ENCODE results near the gene HENMT1. TPM values are rescaled to one million over a fixed set of nuclear protein-coding genes. Genes with fewer than 3 reads are reported as not detected.
"Not testable (repeated sequence)": the region's sequence is repeated elsewhere in the genome, so short reads cannot be mapped to it uniquely, and the experiment has no call there.

The HENMT1 gene
- total RNA-seq (28.3 TPM), polyA plus RNA-seq (21.7 TPM)
- long read RNA-seq, donor 1: 0 reads
- long read RNA-seq, donor 2, transcript HENMT1-202 (8 exons, 1,874 nt): major isoform, 15 of 76 reads
- long read RNA-seq, donor 2, transcript HENMT1-203 (8 exons, 1,696 nt): minor isoform, 10 of 76 reads
- long read RNA-seq, donor 2, partial matches to known transcripts: 50 of 76 reads
- long read RNA-seq, donor 2, other reads (novel, unspliced or antisense): 0 of 76 reads
- long read RNA-seq, donor 3, transcript HENMT1-203 (8 exons, 1,696 nt): minor isoform, 8 of 280 reads
- long read RNA-seq, donor 3, transcript HENMT1-202 (8 exons, 1,874 nt): major isoform, 9 of 280 reads
- long read RNA-seq, donor 3, partial matches to known transcripts: 174 of 280 reads
- long read RNA-seq, donor 3, other reads (novel, unspliced or antisense): 89 of 280 reads
- long read RNA-seq, donor 4, partial matches to known transcripts: 0 of 6 reads
- long read RNA-seq, donor 4, other reads (novel, unspliced or antisense): 0 of 6 reads
- long read RNA-seq, donor 5, transcript HENMT1-202 (8 exons, 1,874 nt): minor isoform, 5 of 13 reads
- long read RNA-seq, donor 5, transcript HENMT1-203 (8 exons, 1,696 nt): major isoform, 8 of 13 reads
- long read RNA-seq, donor 5, partial matches to known transcripts: 0 of 13 reads
- long read RNA-seq, donor 5, other reads (novel, unspliced or antisense): 0 of 13 reads
- long read RNA-seq, donor 6, partial matches to known transcripts: 0 of 3 reads
- long read RNA-seq, donor 6, other reads (novel, unspliced or antisense): 0 of 3 reads
- long read RNA-seq, donor 7, transcript HENMT1-203 (8 exons, 1,696 nt): major isoform, 5 of 12 reads
- long read RNA-seq, donor 7, partial matches to known transcripts: 0 of 12 reads
- long read RNA-seq, donor 7, other reads (novel, unspliced or antisense): 5 of 12 reads
- long read RNA-seq, donor 8, partial matches to known transcripts: 0 of 2 reads
- long read RNA-seq, donor 8, other reads (novel, unspliced or antisense): 0 of 2 reads
- long read RNA-seq, donor 9, transcript HENMT1-202 (8 exons, 1,874 nt): major isoform, 5 of 10 reads
- long read RNA-seq, donor 9, transcript HENMT1-203 (8 exons, 1,696 nt): major isoform, 5 of 10 reads
- long read RNA-seq, donor 9, partial matches to known transcripts: 0 of 10 reads
- long read RNA-seq, donor 9, other reads (novel, unspliced or antisense): 0 of 10 reads
- long read RNA-seq, donor 10, partial matches to known transcripts: 0 of 7 reads
- long read RNA-seq, donor 10, other reads (novel, unspliced or antisense): 0 of 7 reads

GRCh38 chr1:108661030-108661609, at the start of gene HENMT1:
TSS of gene HENMT1 (minus strand) at chr1:108661093. CDS start at chr1:108659884, 1,209 bp downstream.
- under 1% methylated on average over 81 of the region's 81 CpGs for whole genome bisulfite sequencing

DNA sequence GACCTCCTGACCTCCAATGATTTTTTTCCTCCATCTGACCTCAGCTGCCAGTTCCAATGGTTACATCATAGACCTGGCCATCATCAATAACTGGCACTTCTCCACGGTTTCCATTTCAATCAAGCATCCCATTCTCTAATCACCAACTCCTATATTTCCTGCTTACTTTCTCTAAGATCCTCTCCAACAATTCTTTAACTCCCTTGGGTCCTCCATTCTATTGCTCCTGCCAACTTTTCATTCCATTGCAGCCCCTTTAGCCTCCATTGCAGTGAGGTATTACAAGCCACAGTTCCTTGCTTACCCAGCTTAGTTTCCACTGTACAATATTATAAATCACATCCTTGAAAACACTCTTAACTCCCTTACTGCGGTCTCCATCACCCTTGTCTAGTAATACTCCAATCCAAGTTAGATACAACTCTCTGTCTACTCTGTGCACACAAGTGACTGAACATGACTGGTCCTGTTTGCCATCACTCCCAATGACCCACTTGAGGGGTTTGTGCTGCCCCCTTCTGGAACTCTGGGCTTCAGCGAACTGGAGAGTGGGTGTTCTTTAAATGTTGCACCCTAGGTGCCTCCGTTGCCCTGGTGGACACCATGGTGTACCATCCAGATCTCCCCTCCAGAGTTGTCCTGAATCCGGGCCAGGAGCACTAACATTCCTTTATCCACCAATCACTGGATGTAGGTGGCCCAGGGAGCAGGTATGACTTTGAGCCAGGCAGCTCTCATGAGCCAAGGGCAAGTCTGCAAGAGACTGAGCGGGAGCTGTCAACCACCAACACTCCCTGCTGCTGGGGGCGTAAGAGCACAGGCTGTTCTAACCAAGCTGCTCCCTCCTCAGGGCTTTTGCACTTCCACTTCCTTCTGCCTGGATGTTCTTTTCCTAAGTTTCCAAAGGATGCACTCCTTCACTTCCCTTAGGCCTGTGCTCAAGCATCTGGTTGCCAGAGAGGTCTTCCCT, 48.1 kb upstream of the HENMT1 start:
- Histone ChIP-seq H3K4me3 (ENCODE audit: low read length in 2 of 2) (no peak overlapping the region), H3K27ac (ENCODE audit: low read depth in 1 of 2, low read length in 1 of 2) (no peak overlapping the region), H3K36me3 (ENCODE audit: control insufficient read depth in 2 of 2, insufficient read depth in 2 of 2, low read length in 1 of 2) (no peaks in the 10 kb centered on the region), H3K9me3 (ENCODE audit: control insufficient read depth in 2 of 2, insufficient read depth in 1 of 2, low read length in 1 of 2) (peaks cover 0 to 1% of the 10 kb centered on the region in 2 donors), H3K4me1 (ENCODE audit: control insufficient read depth in 2 of 2, insufficient read depth in 2 of 2, low read length in 2 of 2) (peaks cover 0 to 3% of the 10 kb centered on the region in 2 donors), H3K27me3 (ENCODE audit: control insufficient read depth in 2 of 2, insufficient read depth in 1 of 2, low read length in 1 of 2) (no peaks in the 10 kb centered on the region)
- 86% methylated on average over 7 of the region's 7 CpGs for WGBS
- peak in 6 of 9 donors; percentile 18 to 71 (median 41) for DNase-seq (ENCODE audit: low read depth in 6 of 9, low spot score in 9 of 9)

More at GRCh38 chr1:108661030-108661609, at the start of gene HENMT1:
- Histone ChIP-seq H3K9me3 (ENCODE audit: control insufficient read depth in 2 of 2, insufficient read depth in 1 of 2, low read length in 1 of 2) (no peaks in the 10 kb centered on the region), H3K36me3 (ENCODE audit: control insufficient read depth in 2 of 2, insufficient read depth in 2 of 2, low read length in 1 of 2) (peaks cover 0 to 3% of the 10 kb centered on the region in 2 donors), H3K27me3 (ENCODE audit: control insufficient read depth in 2 of 2, insufficient read depth in 1 of 2, low read length in 1 of 2) (no peaks in the 10 kb centered on the region), H3K4me1 (ENCODE audit: control insufficient read depth in 2 of 2, insufficient read depth in 2 of 2, low read length in 2 of 2) (peaks cover 14 to 26% of the 10 kb centered on the region in 2 donors), H3K27ac (ENCODE audit: low read depth in 1 of 2, low read length in 1 of 2) (peak within 1 kb of the TSS; percentile 100), H3K4me3 (ENCODE audit: low read length in 2 of 2) (peak within 1 kb of the TSS; percentile 66 to 86)
- DNase-seq (ENCODE audit: low read depth in 6 of 9, low spot score in 9 of 9): peak; percentile 50 to 90 (median 75)

GRCh38 chr1:108706643-108707042, 45.8 kb upstream of the HENMT1 start:
- peaks cover 0 to 3% of the 10 kb centered on the region in 2 donors for H3K36me3 ChIP-seq (ENCODE audit: control insufficient read depth in 2 of 2, insufficient read depth in 2 of 2, low read length in 1 of 2)
- DNase-seq (ENCODE audit: low read depth in 6 of 9, low spot score in 9 of 9): no peak
- no peak overlapping the region for H3K27ac ChIP-seq (ENCODE audit: low read depth in 1 of 2, low read length in 1 of 2)
- peaks cover 0 to 6% of the 10 kb centered on the region in 2 donors for H3K4me1 ChIP-seq (ENCODE audit: control insufficient read depth in 2 of 2, insufficient read depth in 2 of 2, low read length in 2 of 2)
- no peak overlapping the region for H3K4me3 ChIP-seq (ENCODE audit: low read length in 2 of 2)
- H3K27me3 ChIP-seq (ENCODE audit: control insufficient read depth in 2 of 2, insufficient read depth in 1 of 2, low read length in 1 of 2): no peaks in the 10 kb centered on the region
- peaks cover 0 to 1% of the 10 kb centered on the region in 2 donors for H3K9me3 ChIP-seq (ENCODE audit: control insufficient read depth in 2 of 2, insufficient read depth in 1 of 2, low read length in 1 of 2)
- WGBS: 96% methylated on average over 3 of the region's 3 CpGs

DNA sequence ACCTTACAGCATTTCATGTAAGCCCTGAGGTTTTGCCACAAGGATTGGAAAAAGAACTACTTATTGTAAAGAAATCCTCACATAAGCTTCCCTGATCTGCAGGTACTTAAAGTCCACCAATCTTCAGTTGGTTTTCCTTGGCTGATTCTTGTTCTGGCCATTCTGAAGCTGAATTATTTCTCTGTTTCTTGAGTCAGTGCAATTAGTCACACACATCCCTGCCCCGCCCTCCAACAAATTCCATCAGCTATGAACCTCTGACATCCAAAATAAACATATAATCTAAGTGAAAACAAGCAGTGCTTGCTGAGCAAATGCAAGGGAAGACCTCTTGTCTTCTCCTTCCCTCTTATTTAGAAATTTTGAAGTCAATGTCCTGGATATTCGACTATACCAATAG, 43.6 kb upstream of the HENMT1 start:
- peaks cover 0 to 1% of the 10 kb centered on the region in 2 donors for H3K9me3 ChIP-seq (ENCODE audit: control insufficient read depth in 2 of 2, insufficient read depth in 1 of 2, low read length in 1 of 2)
- H3K4me3 ChIP-seq (ENCODE audit: low read length in 2 of 2): no peak overlapping the region
- peaks cover 10 to 21% of the 10 kb centered on the region in 2 donors for H3K36me3 ChIP-seq (ENCODE audit: control insufficient read depth in 2 of 2, insufficient read depth in 2 of 2, low read length in 1 of 2)
- DNase-seq (ENCODE audit: low read depth in 6 of 9, low spot score in 9 of 9): no peak
- H3K27ac ChIP-seq (ENCODE audit: low read depth in 1 of 2, low read length in 1 of 2): no peak overlapping the region
- WGBS: 86% methylated on average over 2 of the region's 2 CpGs
- H3K4me1 ChIP-seq (ENCODE audit: control insufficient read depth in 2 of 2, insufficient read depth in 2 of 2, low read length in 2 of 2): peaks cover 0 to 6% of the 10 kb centered on the region in 2 donors
- no peaks in the 10 kb centered on the region for H3K27me3 ChIP-seq (ENCODE audit: control insufficient read depth in 2 of 2, insufficient read depth in 1 of 2, low read length in 1 of 2)

- Histone ChIP-seq H3K27me3 (ENCODE audit: control insufficient read depth in 2 of 2, insufficient read depth in 1 of 2, low read length in 1 of 2) (no peaks in the 10 kb centered on the region), H3K4me3 (ENCODE audit: low read length in 2 of 2) (no peak overlapping the region), H3K27ac (ENCODE audit: low read depth in 1 of 2, low read length in 1 of 2) (no peak overlapping the region), H3K36me3 (ENCODE audit: control insufficient read depth in 2 of 2, insufficient read depth in 2 of 2, low read length in 1 of 2) (peaks cover 15 to 26% of the 10 kb centered on the region in 2 donors), H3K9me3 (ENCODE audit: control insufficient read depth in 2 of 2, insufficient read depth in 1 of 2, low read length in 1 of 2) (no peaks in the 10 kb centered on the region), H3K4me1 (ENCODE audit: control insufficient read depth in 2 of 2, insufficient read depth in 2 of 2, low read length in 2 of 2) (peaks cover 0 to 6% of the 10 kb centered on the region in 2 donors)
- 85% methylated on average over 6 of the region's 6 CpGs for WGBS
- DNase-seq (ENCODE audit: low read depth in 6 of 9, low spot score in 9 of 9): no peak
These were observed 43.0 kb upstream of the HENMT1 start for GRCh38 chr1:108703939-108704338.

DNA sequence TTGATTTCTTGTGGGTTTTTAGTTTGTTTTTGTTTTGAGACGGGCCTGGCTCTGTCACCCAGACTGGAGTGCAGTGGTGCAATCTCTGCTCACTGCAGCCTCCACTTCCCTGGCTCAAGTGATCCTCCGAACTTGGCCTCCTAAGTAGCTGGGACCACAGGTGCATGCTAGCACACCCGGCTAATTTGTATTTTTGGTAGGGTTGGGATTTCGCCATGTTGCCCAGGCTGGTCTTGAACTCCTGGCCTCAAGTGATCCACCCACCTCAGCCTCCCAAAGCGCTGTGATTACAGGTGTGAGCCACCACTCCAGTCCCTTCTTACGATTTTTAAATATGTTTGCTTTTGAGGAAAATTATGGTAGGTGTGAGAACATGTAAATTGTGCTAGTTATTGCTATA, 41.2 kb upstream of the HENMT1 start:
- H3K4me3 ChIP-seq (ENCODE audit: low read length in 2 of 2); H3K4me1 ChIP-seq (ENCODE audit: control insufficient read depth in 2 of 2, insufficient read depth in 2 of 2, low read length in 2 of 2); DNase-seq (ENCODE audit: low read depth in 6 of 9, low spot score in 9 of 9); H3K9me3 ChIP-seq (ENCODE audit: control insufficient read depth in 2 of 2, insufficient read depth in 1 of 2, low read length in 1 of 2); H3K27me3 ChIP-seq (ENCODE audit: control insufficient read depth in 2 of 2, insufficient read depth in 1 of 2, low read length in 1 of 2): not testable (repeated sequence)
- H3K27ac ChIP-seq (ENCODE audit: low read depth in 1 of 2, low read length in 1 of 2): peak overlapping the region in 1 of 2 donors; percentile 31
- WGBS: 97% methylated on average over 6 of the region's 6 CpGs
- H3K36me3 ChIP-seq (ENCODE audit: control insufficient read depth in 2 of 2, insufficient read depth in 2 of 2, low read length in 1 of 2): peaks cover 27 to 45% of the 10 kb centered on the region in 2 donors

DNA sequence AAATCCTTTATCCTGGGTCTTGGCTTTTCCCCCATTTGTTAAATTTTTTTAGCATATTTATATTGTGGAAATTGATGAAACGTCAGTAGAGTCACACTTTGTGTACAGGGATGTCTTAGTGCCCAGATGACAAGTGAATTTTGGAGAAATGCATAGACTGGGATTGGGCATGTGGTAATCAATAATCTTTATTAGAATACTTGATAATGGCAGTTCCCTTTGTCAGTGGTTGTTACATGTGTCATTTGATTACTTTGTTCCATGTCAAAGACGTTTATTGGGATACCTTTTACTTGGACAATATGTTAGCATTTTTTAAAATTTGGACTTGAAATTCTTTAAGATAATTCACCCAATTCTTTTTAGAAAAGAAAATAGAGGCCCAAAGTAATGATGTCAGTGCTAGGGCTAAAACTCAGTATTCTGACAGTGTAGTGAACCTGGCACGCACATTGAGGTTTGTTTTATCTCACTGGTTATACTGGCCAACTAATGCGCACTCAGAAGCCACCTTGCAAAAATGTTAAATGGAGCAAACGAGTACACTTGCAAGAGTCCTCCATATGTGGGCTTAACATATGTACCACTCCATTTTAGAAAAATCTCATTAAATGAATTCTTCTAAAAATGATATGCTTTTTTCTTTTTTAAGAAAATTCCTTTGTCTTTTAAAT, 40.4 kb upstream of the HENMT1 start:
- Histone ChIP-seq H3K27me3 (ENCODE audit: control insufficient read depth in 2 of 2, insufficient read depth in 1 of 2, low read length in 1 of 2) (no peaks in the 10 kb centered on the region), H3K36me3 (ENCODE audit: control insufficient read depth in 2 of 2, insufficient read depth in 2 of 2, low read length in 1 of 2) (peaks cover 33 to 52% of the 10 kb centered on the region in 2 donors), H3K27ac (ENCODE audit: low read depth in 1 of 2, low read length in 1 of 2) (no peak overlapping the region), H3K4me3 (ENCODE audit: low read length in 2 of 2) (no peak overlapping the region), H3K9me3 (ENCODE audit: control insufficient read depth in 2 of 2, insufficient read depth in 1 of 2, low read length in 1 of 2) (no peaks in the 10 kb centered on the region), H3K4me1 (ENCODE audit: control insufficient read depth in 2 of 2, insufficient read depth in 2 of 2, low read length in 2 of 2) (peaks cover 0 to 6% of the 10 kb centered on the region in 2 donors)
- no peak for DNase-seq (ENCODE audit: low read depth in 6 of 9, low spot score in 9 of 9)
- WGBS: 97% methylated on average over 5 of the region's 5 CpGs
